Hepatocyte (in vitro differentiated cells): Measurements from ENCODE around the gene TGFBI. TPM values are rescaled to one million over a fixed set of nuclear protein-coding genes. Genes with fewer than 3 reads are reported as not detected.

Experiments used
- DNase-seq: peaks from one replicate; pipeline ENCODE4 v3.0.0-alpha.2; 2016; ENCODE audit warnings: low spot score
- H2AFZ ChIP-seq: fragments of 200-600 bp; sonication (generic); 2 replicates; pipeline ENCODE4 v1.6.0; 2016; ENCODE audit warnings: antibody characterized with exemption, mild to moderate bottlenecking
- H3K27ac ChIP-seq: fragments of 200-600 bp; sonication (generic); 2 replicates; pipeline ENCODE4 v1.5.1; 2016; ENCODE audit warnings: mild to moderate bottlenecking
- H3K27me3 ChIP-seq: fragments of 200-600 bp; sonication (generic); 2 replicates; pipeline ENCODE4 v1.6.1; 2016
- H3K36me3 ChIP-seq: fragments of 200-600 bp; sonication (generic); replicated peaks from 2 replicates; pipeline ENCODE4 v1.5.1; 2016; ENCODE audit warnings: low read depth; ENCODE audit not compliant: insufficient read depth
- H3K4me1 ChIP-seq: fragments of 200-600 bp; sonication (generic); 2 replicates; pipeline ENCODE4 v1.5.1; 2016; ENCODE audit warnings: mild to moderate bottlenecking, moderate library complexity; ENCODE audit not compliant: insufficient read depth
- H3K4me2 ChIP-seq: fragments of 200-600 bp; sonication (generic); 2 replicates; pipeline ENCODE4 v1.6.0; 2016
- H3K4me3 ChIP-seq: fragments of 200-600 bp; sonication (generic); 2 replicates; pipeline ENCODE4 v1.5.1; 2016; ENCODE audit warnings: mild to moderate bottlenecking
- H3K79me2 ChIP-seq: fragments of 200-600 bp; sonication (generic); 2 replicates; pipeline ENCODE4 v1.6.0; 2017; ENCODE audit warnings: mild to moderate bottlenecking
- H3K9me2 ChIP-seq: fragments of 200-600 bp; sonication (generic); replicated peaks from 2 replicates; pipeline ENCODE4 v1.6.0; 2017; ENCODE audit warnings: mild to moderate bottlenecking; ENCODE audit not compliant: insufficient read depth
- H3K9me3 ChIP-seq: fragments of 200-600 bp; sonication (generic); 2 replicates; pipeline ENCODE4 v1.5.1; 2016; ENCODE audit warnings: low read depth, mild to moderate bottlenecking
- H4K20me1 ChIP-seq: fragments of 200-600 bp; sonication (generic); 2 replicates; pipeline ENCODE4 v1.6.0; 2016; ENCODE audit warnings: mild to moderate bottlenecking; ENCODE audit not compliant: insufficient read depth, poor library complexity, severe bottlenecking
- CTCF ChIP-seq: fragments of 200-600 bp; sonication (generic); IDR thresholded peaks from 2 replicates; pipeline ENCODE4 v1.5.1; 2016; ENCODE audit warnings: antibody characterized with exemption, mild to moderate bottlenecking; ENCODE audit not compliant: poor library complexity
- EZH2 ChIP-seq: fragments of 200-600 bp; sonication (generic); IDR thresholded peaks from 2 replicates; pipeline ENCODE4 v1.6.1; 2016; ENCODE audit warnings: antibody characterized with exemption, mild to moderate bottlenecking, borderline replicate concordance
- EZH2phosphoT487 ChIP-seq: fragments of 200-600 bp; sonication (generic); IDR thresholded peaks from one replicate; pipeline ENCODE4 v1.6.1; 2018; ENCODE audit warnings: antibody characterized with exemption, mild to moderate bottlenecking, low read depth, moderate library complexity; ENCODE audit not compliant: unreplicated experiment, severe bottlenecking
- WGBS: methylation state at CpG from one replicate; pipeline ENCODE4 v1.1.6; 2016; ENCODE audit warnings: low lambda C conversion rate; ENCODE audit errors: missing lambda C conversion rate; 5-methylcytosine and 5-hydroxymethylcytosine counted together
- polyA plus RNA-seq: library from polyadenylated mRNA; unstranded; fragments of >200 nt; fragmentation: Nextera tagmentation; extraction: Ambion mirVana; gene quantifications from 2 replicates; pipeline ENCODE4 v1.2.1, GENCODE V29; 2016
- total RNA-seq: library from RNA; depleted of rRNA; stranded (reverse); fragments of >200 nt; gene quantifications from 2 replicates; pipeline ENCODE4 v1.2.3, GENCODE V29; 2014

TGFBI gene
- total and polyA plus RNA-seq, 2 experiments from 2014 or later = 396 to 401 TPM

DNA sequence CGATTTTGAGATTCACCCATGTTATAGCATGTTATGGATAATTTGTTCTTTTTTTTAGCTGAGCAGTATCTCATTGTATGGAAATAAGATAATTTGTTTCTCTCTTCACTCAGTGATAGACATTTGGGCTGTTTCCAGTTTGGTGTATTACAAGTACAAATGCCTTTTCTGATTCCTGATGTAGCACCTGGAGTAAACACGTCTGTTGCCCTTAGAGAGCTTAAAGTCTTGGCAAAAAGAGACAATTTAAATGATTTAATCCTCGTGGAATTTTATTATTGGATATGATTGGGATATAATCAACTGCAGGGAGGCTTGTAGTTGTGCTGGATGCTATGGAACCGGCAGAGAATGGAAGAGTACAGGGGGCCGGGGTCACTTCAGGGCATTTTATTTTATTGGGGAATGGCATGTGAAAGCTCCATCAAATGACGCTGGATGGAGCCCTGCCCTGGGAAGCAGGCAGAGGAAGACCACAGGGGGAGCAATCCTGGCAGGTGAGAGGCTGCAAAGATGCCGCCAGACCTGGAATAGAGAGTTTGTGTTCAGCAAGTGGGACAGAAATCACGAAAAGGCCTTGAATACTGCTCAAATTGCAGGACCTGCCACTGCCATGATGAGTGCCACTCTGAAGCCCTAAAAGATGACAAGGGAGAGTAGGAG, 31.0 kb upstream of the TGFBI start:
- Histone ChIP-seq H3K9me2 (no peaks in the 10 kb centered on the region), H3K27ac (no peak overlapping the region), H3K36me3 (no peaks in the 10 kb centered on the region), H3K79me2 (no peaks in the 10 kb centered on the region), H2AFZ (no peak overlapping the region), H3K4me1 (peaks cover 23% of the 10 kb centered on the region), H3K27me3 (no peaks in the 10 kb centered on the region), H3K4me3 (no peak overlapping the region), H4K20me1 (no peaks in the 10 kb centered on the region), H3K9me3 (no peaks in the 10 kb centered on the region), H3K4me2 (no peak overlapping the region)
- no peak for DNase-seq
- WGBS = 75% methylated on average over 8 of the region's 8 CpGs
- no peak for TF ChIP-seq EZH2
- no peak for TF ChIP-seq EZH2phosphoT487
- TF ChIP-seq CTCF = no peak

DNA sequence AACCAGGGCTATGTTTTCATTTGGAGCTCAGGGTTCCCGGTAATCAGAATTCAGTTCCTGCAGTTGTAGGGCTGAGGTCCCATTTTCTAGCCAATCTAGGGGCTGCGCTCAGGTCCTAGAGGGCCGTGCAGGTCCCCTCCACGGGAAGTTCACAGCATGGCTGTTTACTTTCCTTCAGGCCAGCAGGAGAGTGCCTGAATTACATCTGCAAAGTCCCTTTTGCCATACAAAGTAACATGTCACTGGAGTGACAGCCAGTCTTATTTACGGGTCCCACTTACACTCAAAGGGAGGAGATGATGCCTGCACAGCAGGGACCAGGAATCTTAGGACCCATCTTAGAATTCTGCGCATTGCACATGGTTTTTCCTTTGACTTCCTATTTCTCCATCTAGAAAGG, 29.9 kb upstream of the TGFBI start:
- Histone ChIP-seq H3K9me2 (no peaks in the 10 kb centered on the region), H3K9me3 (no peaks in the 10 kb centered on the region), H3K4me3 (no peak overlapping the region), H2AFZ (no peak overlapping the region), H3K27me3 (no peaks in the 10 kb centered on the region), H3K27ac (no peak overlapping the region), H4K20me1 (no peaks in the 10 kb centered on the region), H3K4me2 (no peak overlapping the region), H3K4me1 (peaks cover 16% of the 10 kb centered on the region), H3K79me2 (no peaks in the 10 kb centered on the region), H3K36me3 (no peaks in the 10 kb centered on the region)
- TF ChIP-seq CTCF (no peak), EZH2 (no peak), EZH2phosphoT487 (no peak)
- DNase-seq = no peak
- 78% methylated on average over 6 of the region's 6 CpGs for WGBS

DNA sequence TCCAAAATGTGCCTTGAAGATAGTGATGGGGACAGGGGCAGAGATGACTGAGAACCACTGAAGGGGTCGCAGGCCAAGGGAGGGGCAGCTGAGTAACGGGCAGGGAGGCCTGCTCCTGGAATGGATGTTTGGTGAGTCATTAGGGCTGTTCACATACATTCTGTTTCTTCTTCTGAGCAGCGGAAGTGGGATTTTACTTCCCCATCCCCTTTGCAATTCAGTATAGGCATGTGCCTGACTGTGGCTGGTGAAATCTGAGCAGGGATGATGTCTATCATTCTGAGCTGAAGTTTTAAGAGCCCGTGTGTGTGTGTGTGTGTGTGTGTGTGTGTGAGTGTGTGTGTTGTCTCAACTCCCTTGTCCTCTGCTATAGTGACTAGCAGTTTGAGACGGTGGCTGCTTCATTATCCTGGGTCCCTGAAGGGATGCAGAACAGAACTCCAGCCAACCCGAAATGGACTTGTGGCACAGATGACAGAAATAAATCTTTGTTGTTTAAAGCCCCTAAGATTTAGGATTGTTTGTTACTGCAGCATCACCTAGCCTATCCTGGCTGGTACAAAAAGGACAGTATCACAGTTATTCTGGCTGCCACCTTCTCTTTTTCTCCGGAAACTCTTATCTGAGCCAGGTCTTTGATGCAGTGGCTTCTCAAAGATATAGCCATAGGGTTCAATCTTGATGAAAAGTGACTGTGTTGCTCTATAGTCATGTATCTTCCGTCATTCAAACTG, 29.2 kb upstream of the TGFBI start:
- H3K4me2 ChIP-seq = no peak overlapping the region
- no peak for DNase-seq
- no peaks in the 10 kb centered on the region for H3K27me3 ChIP-seq
- no peaks in the 10 kb centered on the region for H3K9me3 ChIP-seq
- no peak overlapping the region for H3K27ac ChIP-seq
- H3K4me1 ChIP-seq = peaks cover 11% of the 10 kb centered on the region
- H2AFZ ChIP-seq = no peak overlapping the region
- WGBS = 68% methylated on average over 7 of the region's 8 CpGs
- H3K4me3 ChIP-seq = no peak overlapping the region
- no peaks in the 10 kb centered on the region for H3K79me2 ChIP-seq
- no peak for TF ChIP-seq EZH2phosphoT487
- no peaks in the 10 kb centered on the region for H3K9me2 ChIP-seq
- no peaks in the 10 kb centered on the region for H3K36me3 ChIP-seq
- no peaks in the 10 kb centered on the region for H4K20me1 ChIP-seq

- no peaks in the 10 kb centered on the region for H3K36me3 ChIP-seq
- no peaks in the 10 kb centered on the region for H3K79me2 ChIP-seq
- no peaks in the 10 kb centered on the region for H3K9me3 ChIP-seq
- H3K4me3 ChIP-seq = no peak overlapping the region
- no peak for TF ChIP-seq EZH2phosphoT487
- TF ChIP-seq EZH2 = no peak
- TF ChIP-seq CTCF = no peak
- no peak overlapping the region for H2AFZ ChIP-seq
- H3K4me1 ChIP-seq = peaks cover 13% of the 10 kb centered on the region
- DNase-seq = no peak
- no peaks in the 10 kb centered on the region for H4K20me1 ChIP-seq
- no peak overlapping the region for H3K27ac ChIP-seq
- H3K9me2 ChIP-seq = no peaks in the 10 kb centered on the region
- no peaks in the 10 kb centered on the region for H3K27me3 ChIP-seq
- H3K4me2 ChIP-seq = no peak overlapping the region
- 98% methylated on average over 2 of the region's 2 CpGs for WGBS
These were observed 28.6 kb upstream of the TGFBI start for GRCh38 chr5:136000147-136000546.
